Body of pancreas (tissue), 4 donors: ENCODE measurements around the gene SENP6. TPM values are rescaled to one million over a fixed set of nuclear protein-coding genes. Genes with fewer than 3 reads are reported as not detected.

Source experiments
- ATAC-seq: fragments of 150-250 bp; one replicate; pipeline ENCODE4 v1.9.1; 2016
- DNase-seq, 4 donors: peaks; one replicate each; pipeline ENCODE4 v3.0.0-alpha.2; 2019
- H3K27ac ChIP-seq, 4 donors: fragments of 200-600 bp; sonication (generic); 1 replicate in 3 of 4; 2 replicates in 1 of 4; pipeline versions ENCODE4 v1.5.1 to v1.6.1; 2016 to 2019; ENCODE audit warnings: mild to moderate bottlenecking in 1 of 4, mixed read lengths in 1 of 4, moderate library complexity in 1 of 4
- H3K27me3 ChIP-seq, 2 donors: fragments of 200-600 bp; sonication (generic); one replicate each; pipeline ENCODE4 v1.6.0; 2016; ENCODE audit warnings: mild to moderate bottlenecking in 1 of 2
- H3K36me3 ChIP-seq, 2 donors: fragments of 200-600 bp; sonication (generic); replicated peaks in 1 of 2; 2 replicates each; pipeline ENCODE4 v1.5.1; 2016; ENCODE audit warnings: low read depth in 2 of 2; ENCODE audit not compliant: insufficient read depth in 1 of 2
- H3K4me1 ChIP-seq: fragments of 200-600 bp; sonication (generic); one replicate; pipeline ENCODE4 v1.6.0; 2016
- H3K4me3 ChIP-seq, 2 donors: fragments of 200-600 bp; sonication (generic); 1 replicate in 1 of 2; 2 replicates in 1 of 2; pipeline ENCODE4 v1.5.1; 2016 to 2019
- H3K9me3 ChIP-seq, 3 donors: fragments of 200-600 bp; sonication (generic); 1 replicate in 2 of 3; 2 replicates in 1 of 3; pipeline ENCODE4 v1.5.1; 2016
- CTCF ChIP-seq, 7 experiments: fragments of 450-650 bp in 4 of 7; fragments of 200-600 bp in 3 of 7; sonication (generic) in 3 of 7; IDR thresholded peaks; one replicate each; pipeline ENCODE4 v1.5.1; 2016 to 2019; ENCODE audit warnings: antibody characterized with exemption in 7 of 7
- POLR2A ChIP-seq, 3 donors: fragments of 450-650 bp; IDR thresholded peaks; one replicate each; pipeline ENCODE4 v1.6.1; 2016; ENCODE audit warnings: antibody characterized with exemption in 3 of 3, mild to moderate bottlenecking in 2 of 3
- WGBS, 2 donors: methylation state at CpG; one replicate each; pipeline ENCODE4 v1.1.5; 2017; 5-methylcytosine and 5-hydroxymethylcytosine counted together
- intact Hi-C: fragments of 100-400 bp; cut with DNase I; formaldehyde crosslinking; loops from one replicate; pipeline ENCODE4 v1.15.1; 2023
- total RNA-seq, 2 donors: library from RNA; depleted of rRNA; stranded (reverse); fragments of >200 nt; gene quantifications; one replicate each; pipeline ENCODE4 v1.1.0, GENCODE V29; 2016

Gene SENP6
- total RNA-seq, 2 donors from 2014 or later, result 68.6 to 75.2 TPM

DNA sequence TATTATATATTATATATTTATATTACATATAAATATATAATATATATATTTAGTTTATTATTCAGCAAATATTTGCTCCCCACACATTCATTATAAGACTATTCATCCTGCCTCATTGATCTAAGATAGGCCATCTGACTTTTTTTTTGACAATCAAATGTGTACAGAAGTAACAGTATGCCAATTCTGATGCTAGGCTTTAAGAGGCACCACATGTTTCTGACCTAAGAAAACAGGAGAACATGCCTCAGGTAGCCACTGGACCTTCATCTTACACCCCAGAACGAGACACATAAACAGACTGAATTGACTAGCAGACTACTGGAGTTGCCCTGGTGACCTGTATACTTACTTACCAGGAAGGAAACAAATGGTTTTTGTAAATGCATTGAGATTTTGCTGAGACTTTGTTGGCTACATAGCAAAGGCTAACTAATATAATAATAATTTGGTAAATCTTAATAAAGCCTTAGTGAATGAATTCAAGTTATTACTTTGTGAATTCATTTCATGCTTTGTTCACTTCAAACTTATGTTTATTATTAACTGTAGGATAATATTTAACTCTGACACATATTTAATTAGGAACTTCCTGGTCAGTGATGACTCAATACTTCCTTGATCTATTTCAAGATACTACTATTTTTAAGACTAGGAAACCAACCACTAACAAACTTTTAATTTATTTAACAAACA, 134.0 kb downstream of the SENP6 start:
- 13 to 18% methylated on average over 1 of the region's 1 CpG for WGBS, 2 donors
- no peaks in the 10 kb centered on the region for H3K36me3 ChIP-seq
- ATAC-seq (peak; percentile 96), DNase-seq (peak; percentile 29 to 65 (median 43))
- TF ChIP-seq POLR2A (IDR thresholded peaks at IDR 0.05) (no peak), CTCF (IDR thresholded peaks at IDR 0.05) (no peak)
- peaks cover 8% of the 10 kb centered on the region for H3K4me1 ChIP-seq
- intact Hi-C loops, result no loop called here
- no peaks in the 10 kb centered on the region for H3K27me3 ChIP-seq
- H3K9me3 ChIP-seq, result no peaks in the 10 kb centered on the region
- H3K27ac ChIP-seq, result peak overlapping the region; percentile 61 to 93 (median 86)
- H3K4me3 ChIP-seq, result no peak overlapping the region

- Histone ChIP-seq H3K27me3 (no peaks in the 10 kb centered on the region), H3K4me3 (no peak overlapping the region), H3K9me3 (no peaks in the 10 kb centered on the region), H3K4me1 (no peaks in the 10 kb centered on the region), H3K27ac (no peak overlapping the region), H3K36me3 (no peaks in the 10 kb centered on the region)
- TF ChIP-seq CTCF (IDR thresholded peaks at IDR 0.05), result no peak
- TF ChIP-seq POLR2A (IDR thresholded peaks at IDR 0.05), result no peak
- 65 to 70% methylated on average over 4 of the region's 4 CpGs for WGBS, 2 donors
- intact Hi-C loops, result no loop called here
- DNase-seq (no peak), ATAC-seq (no peak)
These were observed 142.3 kb downstream of the SENP6 start for GRCh38 chr6:75743971-75744370.

GRCh38 chr6:75745404-75745803, 143.7 kb downstream of the SENP6 start:
- H3K4me1 ChIP-seq, result peaks cover 4% of the 10 kb centered on the region
- intact Hi-C loops, result no loop called here
- 80 to 86% methylated on average over 3 of the region's 3 CpGs for WGBS, 2 donors
- no peaks in the 10 kb centered on the region for H3K9me3 ChIP-seq
- DNase-seq (no peak), ATAC-seq (no peak)
- H3K4me3 ChIP-seq, result no peak overlapping the region
- no peak overlapping the region for H3K27ac ChIP-seq
- H3K27me3 ChIP-seq, result no peaks in the 10 kb centered on the region
- H3K36me3 ChIP-seq, result no peaks in the 10 kb centered on the region
- TF ChIP-seq CTCF (IDR thresholded peaks at IDR 0.05), result no peak
- TF ChIP-seq POLR2A (IDR thresholded peaks at IDR 0.05), result no peak

- Histone ChIP-seq H3K27me3 (no peaks in the 10 kb centered on the region), H3K27ac (no peak overlapping the region), H3K9me3 (no peaks in the 10 kb centered on the region), H3K4me3 (no peak overlapping the region), H3K36me3 (no peaks in the 10 kb centered on the region), H3K4me1 (peaks cover 11% of the 10 kb centered on the region)
- 7 to 8% methylated on average over 2 of the region's 2 CpGs for WGBS, 2 donors
- no peak for DNase-seq
- TF ChIP-seq POLR2A (IDR thresholded peaks at IDR 0.05) (no peak), CTCF (IDR thresholded peaks at IDR 0.05) (no peak)
- ATAC-seq, result no peak
- intact Hi-C loops, result no loop called here
These were observed 144.5 kb downstream of the SENP6 start for GRCh38 chr6:75746221-75746620.
